ENCODE results near the gene NWD2. TPM values are rescaled to one million over a fixed set of nuclear protein-coding genes. Genes with fewer than 3 reads are reported as not detected.
A peak's percentile ranks its signal among the peaks of the same experiment; 100 is the strongest.
"Not testable (repeated sequence)": the region's sequence is repeated elsewhere in the genome, so short reads cannot be mapped to it uniquely, and the experiment has no call there.

The NWD2 gene
- polyA plus RNA-seq (ENCODE audit: insufficient read length in 10 of 10) = under 1 TPM in 6 of 10 donors, not detected in 4; 0.03 to 0.50 (median 0.06) TPM
- long read RNA-seq, donor 1 = 0 reads
- long read RNA-seq, donor 2 = 0 reads
- long read RNA-seq, donor 3 = 0 reads
- long read RNA-seq, donor 4 = 0 reads
- long read RNA-seq, donor 5 = 0 reads
- long read RNA-seq, donor 6 = 0 reads
- long read RNA-seq, donor 7 = 0 reads
- long read RNA-seq, donor 8 = 0 reads
- long read RNA-seq, donor 9 = 0 reads

- peak in 2 of 3 donors; percentile 25 to 75 for DNase-seq
Observed at GRCh38 chr4:37244583-37245390, at the start of gene NWD2. TSS of gene NWD2 (plus strand) at chr4:37244743. CDS start at chr4:37245068, 325 bp downstream.

GRCh38 chr4:37197899-37198298 is 46.6 kb upstream of the NWD2 start:
- DNase-seq = no peak

- not testable (repeated sequence) for DNase-seq
Observed at GRCh38 chr4:37204740-37205139, 39.8 kb upstream of the NWD2 start.

GRCh38 chr4:37216209-37216608 is 28.3 kb upstream of the NWD2 start:
- no peak for DNase-seq

GRCh38 chr4:37219242-37219641 is 25.3 kb upstream of the NWD2 start:
- no peak for DNase-seq

- no peak for DNase-seq
Observed at GRCh38 chr4:37219990-37220389, 24.6 kb upstream of the NWD2 start.

- no peak for DNase-seq
Observed at GRCh38 chr4:37220685-37221084, 23.9 kb upstream of the NWD2 start.

- DNase-seq = no peak
Observed at GRCh38 chr4:37223732-37224131, 20.8 kb upstream of the NWD2 start.

GRCh38 chr4:37224854-37225253 is 19.7 kb upstream of the NWD2 start:
- DNase-seq = peak in 1 of 3 donors; percentile 9

- no peak for DNase-seq
Observed at GRCh38 chr4:37225778-37226177, 18.8 kb upstream of the NWD2 start.

GRCh38 chr4:37232315-37232714 is 12.2 kb upstream of the NWD2 start:
- DNase-seq = no peak

- no peak for DNase-seq
Observed at GRCh38 chr4:37236165-37236564, 8.4 kb upstream of the NWD2 start.

GRCh38 chr4:37241647-37242046 is 2.9 kb upstream of the NWD2 start:
- no peak for DNase-seq

- no peak for DNase-seq
Observed at GRCh38 chr4:37243051-37243450, 1.5 kb upstream of the NWD2 start.

GRCh38 chr4:37243722-37244582 is 591 bp upstream of the NWD2 start:
- DNase-seq = peak in 1 of 3 donors; percentile 22

GRCh38 chr4:37245391-37245954 is 930 bp downstream of the NWD2 start:
- DNase-seq = no peak

GRCh38 chr4:37246891-37247290 is 2.3 kb downstream of the NWD2 start:
- DNase-seq = no peak

- no peak for DNase-seq
Observed at GRCh38 chr4:37258221-37258620, 13.7 kb downstream of the NWD2 start.

- no peak for DNase-seq
Observed at GRCh38 chr4:37268319-37268718, 23.8 kb downstream of the NWD2 start.

GRCh38 chr4:37279121-37279520 is 34.6 kb downstream of the NWD2 start:
- DNase-seq = no peak

GRCh38 chr4:37279894-37280592 is 35.5 kb downstream of the NWD2 start:
- DNase-seq = no peak

Measured in muscle of back (tissue), 13 donors.